Measurements from ENCODE around the gene JAML. TPM values are rescaled to one million over a fixed set of nuclear protein-coding genes. Genes with fewer than 3 reads are reported as not detected.

JAML gene
- total RNA-seq, 1 experiment from 2014 or later: 0.30 TPM

GRCh38 chr11:118211006-118211405 is 13.8 kb downstream of the JAML start:
- Histone ChIP-seq H3K4me3 (replicated peaks in 1 of 2; ENCODE audit: low read depth in 1 of 2, low read length in 2 of 2) (no peak overlapping the region), H3K79me2 (ENCODE audit: insufficient read depth, low read length) (no peaks in the 10 kb centered on the region), H3K36me3 (ENCODE audit: control insufficient read depth in 1 of 2, insufficient read depth in 2 of 2, low read length in 2 of 2) (no peaks in the 10 kb centered on the region), H3K9me2 (ENCODE audit: insufficient read depth) (no peaks in the 10 kb centered on the region), H2AFZ (ENCODE audit: low read depth, low read length, poor library complexity, severe bottlenecking) (no peak overlapping the region), H3K4me1 (ENCODE audit: control insufficient read depth in 1 of 2, insufficient read depth in 2 of 2, low read length in 2 of 2) (no peaks in the 10 kb centered on the region), H4K20me1 (ENCODE audit: insufficient read depth) (no peaks in the 10 kb centered on the region), H3K9me3 (ENCODE audit: control insufficient read depth in 1 of 2, insufficient read depth in 1 of 2, low read depth in 1 of 2, low read length in 2 of 2) (no peaks in the 10 kb centered on the region), H3K9ac (ENCODE audit: low read length) (no peak overlapping the region), H3K4me2 (ENCODE audit: low read length) (no peak overlapping the region), H3K27me3 (ENCODE audit: insufficient read depth, low read length) (peaks cover 16% of the 10 kb centered on the region; the same call in 1 of the 2 replicates), H3K27ac (ENCODE audit: low read depth, low read length) (no peak overlapping the region)
- ChIA-PET CTCF (interaction anchor here (2.6 kb wide), 1 partner anchor 13 kb away, joined by 9 read pairs; no protein-coding TSS in a partner anchor), POLR2A (no interaction called here), RAD21 (ENCODE audit: low non-redundant PET in 1 of 2, low total read pairs in 2 of 2, uncharacterized antibody in 2 of 2, unreplicated experiment in 2 of 2) (no interaction called here)
- DNase-seq (ENCODE audit: low read depth, low spot score): no peak
- no peak for ATAC-seq
- TF ChIP-seq ZNF274 (IDR thresholded peaks at IDR 0.05; ENCODE audit: low read depth, low read length) (no peak), REST (IDR thresholded peaks at IDR 0.05; ENCODE audit: low read depth) (no peak), SIN3A (IDR thresholded peaks at IDR 0.05; ENCODE audit: low read depth) (no peak), CBX3 (IDR thresholded peaks at IDR 0.05; ENCODE audit: low read depth) (no peak), CEBPB (IDR thresholded peaks at IDR 0.05; ENCODE audit: low read depth) (no peak), JUND (IDR thresholded peaks at IDR 0.05) (no peak), RAD21 (IDR thresholded peaks at IDR 0.05; ENCODE audit: low read depth) (no peak), SRF (IDR thresholded peaks at IDR 0.05; ENCODE audit: low read depth) (no peak), ZFX (IDR thresholded peaks at IDR 0.05) (no peak), POLR2A (IDR thresholded peaks at IDR 0.05; ENCODE audit: borderline replicate concordance, extremely low read depth, insufficient read depth, insufficient read length) (no peak)
- TF ChIP-seq, protein P1, sequence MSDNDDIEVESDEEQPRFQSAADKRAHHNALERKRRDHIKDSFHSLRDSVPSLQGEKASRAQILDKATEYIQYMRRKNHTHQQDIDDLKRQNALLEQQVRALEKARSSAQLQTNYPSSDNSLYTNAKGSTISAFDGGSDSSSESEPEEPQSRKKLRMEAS (IDR thresholded peaks at IDR 0.05): no peak
- BruUV-seq (replicated peaks): no TSS peak
- intact Hi-C loops (cut with micrococcal nuclease): no loop called here
